Measurements from ENCODE around the gene FAM78A.

DNA sequence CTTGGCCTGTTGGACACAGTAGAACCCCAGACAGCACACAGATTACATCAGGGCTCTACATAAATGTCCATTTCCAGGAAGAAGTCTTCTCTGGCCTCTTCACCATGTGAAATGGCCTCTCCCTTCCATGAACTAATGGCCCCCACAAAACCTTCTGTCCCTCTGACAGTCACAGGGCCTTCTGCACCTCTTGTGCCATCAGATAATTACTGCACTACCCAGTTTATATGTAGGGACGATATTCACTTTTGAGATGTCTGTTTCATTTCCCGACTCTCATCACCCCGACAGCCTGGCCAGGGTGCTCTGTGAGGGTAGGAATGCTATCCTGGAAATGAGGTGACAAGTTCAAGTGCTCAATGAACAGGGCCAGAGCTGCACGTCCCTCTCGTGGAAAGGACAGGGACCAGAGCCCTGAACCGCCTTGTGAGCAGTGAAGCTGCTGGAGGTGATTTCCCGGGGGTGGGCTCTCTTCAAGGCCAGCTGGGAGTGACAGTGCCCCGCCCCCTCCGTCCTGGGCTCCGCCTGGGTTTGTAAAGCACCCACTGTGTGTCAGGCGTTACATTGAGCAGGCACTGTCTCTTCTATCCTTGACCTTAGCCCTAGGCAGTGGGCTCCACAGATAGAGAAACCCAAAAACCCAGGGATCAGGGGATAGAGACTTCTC is 3.0 kb upstream of the FAM78A start:
- TF ChIP-seq POLR2A (IDR thresholded peaks at IDR 0.05): no peak
- TF ChIP-seq, protein P1, sequence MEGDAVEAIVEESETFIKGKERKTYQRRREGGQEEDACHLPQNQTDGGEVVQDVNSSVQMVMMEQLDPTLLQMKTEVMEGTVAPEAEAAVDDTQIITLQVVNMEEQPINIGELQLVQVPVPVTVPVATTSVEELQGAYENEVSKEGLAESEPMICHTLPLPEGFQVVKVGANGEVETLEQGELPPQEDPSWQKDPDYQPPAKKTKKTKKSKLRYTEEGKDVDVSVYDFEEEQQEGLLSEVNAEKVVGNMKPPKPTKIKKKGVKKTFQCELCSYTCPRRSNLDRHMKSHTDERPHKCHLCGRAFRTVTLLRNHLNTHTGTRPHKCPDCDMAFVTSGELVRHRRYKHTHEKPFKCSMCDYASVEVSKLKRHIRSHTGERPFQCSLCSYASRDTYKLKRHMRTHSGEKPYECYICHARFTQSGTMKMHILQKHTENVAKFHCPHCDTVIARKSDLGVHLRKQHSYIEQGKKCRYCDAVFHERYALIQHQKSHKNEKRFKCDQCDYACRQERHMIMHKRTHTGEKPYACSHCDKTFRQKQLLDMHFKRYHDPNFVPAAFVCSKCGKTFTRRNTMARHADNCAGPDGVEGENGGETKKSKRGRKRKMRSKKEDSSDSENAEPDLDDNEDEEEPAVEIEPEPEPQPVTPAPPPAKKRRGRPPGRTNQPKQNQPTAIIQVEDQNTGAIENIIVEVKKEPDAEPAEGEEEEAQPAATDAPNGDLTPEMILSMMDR (IDR thresholded peaks at IDR 0.05): no peak
